Natural killer cell (primary cell): ENCODE data around the gene TCN1. TPM values are rescaled to one million over a fixed set of nuclear protein-coding genes. Genes with fewer than 3 reads are reported as not detected.

Experiments
- ATAC-seq, 3 donors: fragments of 150-1000 bp in 2 of 3; fragments of 200-7000 bp in 1 of 3; cut with Tn5 transposase; 1 replicate in 1 of 3; 2 replicates in 2 of 3; pipeline ENCODE4 v1.10.0; 2021; ENCODE audit warnings: mild to moderate bottlenecking in 2 of 3, moderate library complexity in 2 of 3
- DNase-seq, 2 donors: peaks; one replicate each; pipeline versions ENCODE4 v3.0.0 to v3.0.0-alpha.2; 2013 to 2021; ENCODE audit warnings: mixed read lengths in 1 of 2
- H3K27ac ChIP-seq: one replicate; pipeline ENCODE4 v1.5.1; 2013; ENCODE audit warnings: mild to moderate bottlenecking, low read length
- H3K27me3 ChIP-seq: one replicate; pipeline ENCODE4 v1.6.1; 2013; ENCODE audit warnings: low read length; ENCODE audit not compliant: control insufficient read depth, insufficient read depth
- H3K36me3 ChIP-seq: one replicate; pipeline ENCODE4 v1.6.1; 2013; ENCODE audit warnings: low read length; ENCODE audit not compliant: control insufficient read depth, insufficient read depth
- H3K4me1 ChIP-seq: one replicate; pipeline ENCODE4 v1.6.1; 2013; ENCODE audit warnings: low read length; ENCODE audit not compliant: control insufficient read depth, insufficient read depth
- H3K4me3 ChIP-seq: one replicate; pipeline ENCODE4 v1.5.1; 2013; ENCODE audit warnings: low read length
- H3K9me3 ChIP-seq: one replicate; pipeline ENCODE4 v1.6.1; 2013; ENCODE audit warnings: low read length; ENCODE audit not compliant: control insufficient read depth, insufficient read depth
- H3K27ac Mint-ChIP-seq, 2 donors: one replicate each; pipeline ENCODE4 v1.8.0; 2022; ENCODE audit warnings: mild to moderate bottlenecking in 2 of 2, mixed read lengths in 2 of 2, moderate library complexity in 1 of 2
- H3K27me3 Mint-ChIP-seq, 2 donors: one replicate each; pipeline ENCODE4 v1.8.0; 2022; ENCODE audit warnings: low read depth in 2 of 2, mixed read lengths in 2 of 2
- H3K36me3 Mint-ChIP-seq: one replicate; pipeline ENCODE4 v1.8.0; 2022; ENCODE audit warnings: mixed read lengths
- H3K4me1 Mint-ChIP-seq, 2 donors: one replicate each; pipeline ENCODE4 v1.8.0; 2022; ENCODE audit warnings: mixed read lengths in 2 of 2
- H3K4me3 Mint-ChIP-seq: one replicate; pipeline ENCODE4 v1.8.0; 2022; ENCODE audit warnings: mild to moderate bottlenecking, moderate library complexity, mixed read lengths
- H3K9me3 Mint-ChIP-seq, 2 donors: one replicate each; pipeline ENCODE4 v1.8.0; 2022; ENCODE audit warnings: mixed read lengths in 2 of 2
- WGBS: methylation state at CpG from one replicate; pipeline ENCODE4 v1.1.7; 2013; ENCODE audit warnings: missing lambda C conversion rate; ENCODE audit not compliant: insufficient coverage; 5-methylcytosine and 5-hydroxymethylcytosine counted together
- intact Hi-C: fragments of 100-400 bp; cut with micrococcal nuclease; formaldehyde crosslinking; loops from one replicate; pipeline ENCODE4 v1.14.2; 2022
- total RNA-seq, 4 donors: library from RNA; stranded (reverse); fragments of 120-200 nt in 1 of 4; gene quantifications; one replicate each; pipeline versions ENCODE4 v1.2.3 to v1.2.4, GENCODE V29; 2013 to 2022
- TF ChIP-seq, protein P1 (sequence below): fragments of 200-600 bp; IDR thresholded peaks from one replicate; pipeline ENCODE4 v1.8.0; 2022; ENCODE audit warnings: antibody characterized with exemption

TCN1 gene
- total RNA-seq, 3 donors from 2014 or later (not counting 1 experiment from before 2014, with no cell fraction given) = 0.50 to 30.8 TPM; not detected in 1

- intact Hi-C loops = no loop called here
- no peaks in the 10 kb centered on the region for H3K9me3 Mint-ChIP-seq
- Histone ChIP-seq H3K27ac (no peak overlapping the region), H3K4me1 (no peaks in the 10 kb centered on the region), H3K27me3 (no peaks in the 10 kb centered on the region), H3K4me3 (no peak overlapping the region), H3K36me3 (no peaks in the 10 kb centered on the region), H3K9me3 (no peaks in the 10 kb centered on the region)
- no peaks in the 10 kb centered on the region for H3K27me3 Mint-ChIP-seq
- DNase-seq (no peak), ATAC-seq (no peak)
- H3K36me3 Mint-ChIP-seq = no peaks in the 10 kb centered on the region
- TF ChIP-seq, protein P1, sequence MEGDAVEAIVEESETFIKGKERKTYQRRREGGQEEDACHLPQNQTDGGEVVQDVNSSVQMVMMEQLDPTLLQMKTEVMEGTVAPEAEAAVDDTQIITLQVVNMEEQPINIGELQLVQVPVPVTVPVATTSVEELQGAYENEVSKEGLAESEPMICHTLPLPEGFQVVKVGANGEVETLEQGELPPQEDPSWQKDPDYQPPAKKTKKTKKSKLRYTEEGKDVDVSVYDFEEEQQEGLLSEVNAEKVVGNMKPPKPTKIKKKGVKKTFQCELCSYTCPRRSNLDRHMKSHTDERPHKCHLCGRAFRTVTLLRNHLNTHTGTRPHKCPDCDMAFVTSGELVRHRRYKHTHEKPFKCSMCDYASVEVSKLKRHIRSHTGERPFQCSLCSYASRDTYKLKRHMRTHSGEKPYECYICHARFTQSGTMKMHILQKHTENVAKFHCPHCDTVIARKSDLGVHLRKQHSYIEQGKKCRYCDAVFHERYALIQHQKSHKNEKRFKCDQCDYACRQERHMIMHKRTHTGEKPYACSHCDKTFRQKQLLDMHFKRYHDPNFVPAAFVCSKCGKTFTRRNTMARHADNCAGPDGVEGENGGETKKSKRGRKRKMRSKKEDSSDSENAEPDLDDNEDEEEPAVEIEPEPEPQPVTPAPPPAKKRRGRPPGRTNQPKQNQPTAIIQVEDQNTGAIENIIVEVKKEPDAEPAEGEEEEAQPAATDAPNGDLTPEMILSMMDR = no peak
- no peak overlapping the region for H3K27ac Mint-ChIP-seq
- H3K4me1 Mint-ChIP-seq = no peaks in the 10 kb centered on the region
- no peak overlapping the region for H3K4me3 Mint-ChIP-seq
- WGBS = 88% methylated on average over 3 of the region's 3 CpGs
Observed at GRCh38 chr11:59847626-59848025, 18.7 kb downstream of the TCN1 start.

DNA sequence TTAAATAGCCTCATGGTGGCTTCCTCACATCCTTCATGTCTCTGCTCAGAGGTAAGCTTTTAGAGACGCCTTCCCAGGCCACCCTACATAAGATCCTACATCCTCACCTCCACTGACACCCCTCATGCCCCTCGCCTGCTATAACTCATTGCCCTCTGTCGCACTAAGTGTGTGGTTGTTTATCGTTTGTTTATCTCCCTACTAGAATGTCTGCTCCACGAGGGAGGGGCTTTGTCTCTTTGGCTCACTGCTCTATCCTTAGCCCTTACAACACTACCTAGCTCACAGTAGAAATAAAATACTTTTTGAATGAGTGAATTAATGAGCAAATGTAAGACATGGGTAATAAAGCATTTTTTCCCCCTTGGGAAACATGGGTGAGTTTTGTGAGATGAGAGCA, 19.7 kb downstream of the TCN1 start:
- WGBS = 73% methylated on average over 1 of the region's 5 CpGs
- H3K4me1 ChIP-seq = no peaks in the 10 kb centered on the region
- no peak overlapping the region for H3K27ac ChIP-seq
- ATAC-seq (no peak), DNase-seq (no peak)
- Mint-ChIP-seq H3K27me3 (peaks cover 0 to 4% of the 10 kb centered on the region in 2 donors), H3K27ac (no peak overlapping the region), H3K4me1 (no peaks in the 10 kb centered on the region), H3K9me3 (no peaks in the 10 kb centered on the region), H3K4me3 (no peak overlapping the region), H3K36me3 (no peaks in the 10 kb centered on the region)
- no peaks in the 10 kb centered on the region for H3K36me3 ChIP-seq
- no peaks in the 10 kb centered on the region for H3K9me3 ChIP-seq
- TF ChIP-seq, protein P1 = no peak
- H3K27me3 ChIP-seq = no peaks in the 10 kb centered on the region
- intact Hi-C loops = no loop called here
- H3K4me3 ChIP-seq = no peak overlapping the region

DNA sequence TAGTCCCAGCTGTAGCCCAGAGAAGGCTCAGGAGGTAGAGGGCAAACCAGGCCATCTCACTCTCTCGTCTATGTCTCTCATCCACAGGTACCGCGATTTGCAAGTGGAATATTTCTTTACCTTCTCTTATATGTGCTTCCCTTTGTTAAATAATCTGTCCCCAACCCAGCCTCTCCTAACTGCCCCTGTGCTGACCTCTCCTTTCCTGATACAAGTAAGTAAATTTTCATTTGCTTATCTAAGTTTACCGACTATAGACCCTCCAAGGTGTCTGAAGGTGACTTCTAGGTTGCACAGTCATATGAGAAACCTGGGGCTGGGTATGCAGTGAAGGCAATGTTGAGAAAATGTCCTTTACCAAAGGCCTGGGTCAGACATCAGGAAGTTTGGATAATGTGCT, 20.9 kb downstream of the TCN1 start, which contains the start of gene CBLIF:
Gene CBLIF (minus strand): TSS at position 101 of the 400 bp plus-strand sequence. CDS start 46 bp downstream, at position 55.
- no peak within 1 kb of the TSS for H3K4me3 Mint-ChIP-seq
- no peaks in the 10 kb centered on the region for H3K4me1 Mint-ChIP-seq
- H3K4me3 ChIP-seq = no peak within 1 kb of the TSS
- DNase-seq (no peak), ATAC-seq (no peak)
- intact Hi-C loops = no loop called here
- no peaks in the 10 kb centered on the region for H3K4me1 ChIP-seq
- H3K27ac Mint-ChIP-seq = no peak within 1 kb of the TSS
- H3K36me3 ChIP-seq = no peaks in the 10 kb centered on the region
- H3K27me3 ChIP-seq = no peaks in the 10 kb centered on the region
- peaks cover 0 to 5% of the 10 kb centered on the region in 2 donors for H3K27me3 Mint-ChIP-seq
- no peak within 1 kb of the TSS for H3K27ac ChIP-seq
- TF ChIP-seq, protein P1 = no peak
- no peaks in the 10 kb centered on the region for H3K36me3 Mint-ChIP-seq
- 87% methylated on average over 4 of the region's 4 CpGs for WGBS
- no peaks in the 10 kb centered on the region for H3K9me3 ChIP-seq
- no peaks in the 10 kb centered on the region for H3K9me3 Mint-ChIP-seq

DNA sequence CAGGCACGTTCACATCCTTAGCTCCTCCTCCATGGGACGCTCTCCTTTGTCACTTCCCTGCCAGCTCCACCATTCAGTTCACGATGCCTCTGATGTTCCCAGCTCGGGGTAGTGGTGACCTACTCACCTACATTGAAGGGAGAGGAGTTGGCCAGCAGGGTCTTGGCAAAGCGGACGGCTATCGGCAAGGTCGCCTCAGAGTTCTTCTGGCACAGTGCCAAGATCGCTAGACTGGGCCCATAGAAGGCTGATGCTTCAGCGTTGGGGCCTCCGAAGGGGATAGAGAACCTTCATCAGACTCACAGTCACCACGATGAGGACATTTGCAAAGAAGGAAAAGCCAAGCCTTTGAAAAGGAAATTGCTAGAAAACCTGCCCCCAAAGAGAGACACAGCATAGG, 24.0 kb downstream of the TCN1 start:
- no peak overlapping the region for H3K27ac ChIP-seq
- peaks cover 0 to 5% of the 10 kb centered on the region in 2 donors for H3K27me3 Mint-ChIP-seq
- H3K4me3 ChIP-seq = no peak overlapping the region
- no peak overlapping the region for H3K4me3 Mint-ChIP-seq
- no peaks in the 10 kb centered on the region for H3K4me1 Mint-ChIP-seq
- intact Hi-C loops = no loop called here
- no peaks in the 10 kb centered on the region for H3K36me3 Mint-ChIP-seq
- TF ChIP-seq, protein P1 = no peak
- no peaks in the 10 kb centered on the region for H3K9me3 Mint-ChIP-seq
- DNase-seq (no peak), ATAC-seq (no peak)
- no peaks in the 10 kb centered on the region for H3K4me1 ChIP-seq
- H3K27ac Mint-ChIP-seq = no peak overlapping the region
- 91% methylated on average over 12 of the region's 12 CpGs for whole genome bisulfite sequencing
- no peaks in the 10 kb centered on the region for H3K27me3 ChIP-seq
- H3K36me3 ChIP-seq = no peaks in the 10 kb centered on the region
- no peaks in the 10 kb centered on the region for H3K9me3 ChIP-seq
